Endothelial cell (in vitro differentiated cells): ENCODE results near the gene PARP6. TPM values are rescaled to one million over a fixed set of nuclear protein-coding genes. Genes with fewer than 3 reads are reported as not detected.

Experiments used
- DNase-seq: peaks from one replicate; pipeline ENCODE4 v3.0.0; 2021; ENCODE audit warnings: low spot score
- H3K27ac Mint-ChIP-seq: one replicate; pipeline ENCODE4 v1.8.0; 2021; ENCODE audit warnings: mixed read lengths, inconsistent platforms; ENCODE audit not compliant: unreplicated experiment
- H3K27me3 Mint-ChIP-seq: one replicate; pipeline ENCODE4 v1.8.0; 2021; ENCODE audit warnings: mild to moderate bottlenecking, moderate library complexity, mixed read lengths, inconsistent platforms; ENCODE audit not compliant: unreplicated experiment
- H3K36me3 Mint-ChIP-seq: one replicate; pipeline ENCODE4 v1.8.0; 2021; ENCODE audit warnings: mild to moderate bottlenecking, low read depth, mixed read lengths, inconsistent platforms; ENCODE audit not compliant: unreplicated experiment
- H3K4me1 Mint-ChIP-seq: one replicate; pipeline ENCODE4 v1.8.0; 2021; ENCODE audit warnings: mild to moderate bottlenecking, mixed read lengths, inconsistent platforms; ENCODE audit not compliant: unreplicated experiment
- H3K4me3 Mint-ChIP-seq: one replicate; pipeline ENCODE4 v1.8.0; 2021; ENCODE audit warnings: mild to moderate bottlenecking, mixed read lengths, inconsistent platforms; ENCODE audit not compliant: unreplicated experiment
- H3K9me3 Mint-ChIP-seq: one replicate; pipeline ENCODE4 v1.8.0; 2021; ENCODE audit warnings: mixed read lengths, inconsistent platforms; ENCODE audit not compliant: unreplicated experiment
- CTCF ChIP-seq: fragments of 200-600 bp; sonication (generic); IDR thresholded peaks from one replicate; pipeline ENCODE4 v1.5.0; 2021; ENCODE audit warnings: antibody characterized with exemption; ENCODE audit not compliant: unreplicated experiment
- total RNA-seq: library from RNA; stranded (reverse); fragmentation: NEBNext Ultra II Directional; extraction: Animal tissue kit (Norgen Biotek cat#: 25700); gene quantifications from one replicate; pipeline ENCODE4 v1.2.1, GENCODE V29; 2021; ENCODE audit not compliant: unreplicated experiment

Gene PARP6
- total RNA-seq, 1 donor from 2014 or later = 77.4 TPM

GRCh38 chr15:72195101-72195511 is 77.2 kb downstream of the PARP6 start:
- H3K36me3 Mint-ChIP-seq = peaks cover 24% of the 10 kb centered on the region
- H3K27me3 Mint-ChIP-seq = peaks cover 9% of the 10 kb centered on the region
- H3K4me3 Mint-ChIP-seq = no peak overlapping the region
- no peak for DNase-seq
- TF ChIP-seq CTCF = no peak
- H3K27ac Mint-ChIP-seq = no peak overlapping the region
- no peaks in the 10 kb centered on the region for H3K9me3 Mint-ChIP-seq
- peaks cover 4% of the 10 kb centered on the region for H3K4me1 Mint-ChIP-seq

- Mint-ChIP-seq H3K4me3 (no peak overlapping the region), H3K27ac (no peak overlapping the region), H3K9me3 (no peaks in the 10 kb centered on the region), H3K4me1 (peaks cover 4% of the 10 kb centered on the region), H3K36me3 (peaks cover 12% of the 10 kb centered on the region), H3K27me3 (peaks cover 9% of the 10 kb centered on the region)
- no peak for DNase-seq
- no peak for TF ChIP-seq CTCF
Measured at GRCh38 chr15:72193836-72194396, 78.4 kb downstream of the PARP6 start.

GRCh38 chr15:72192416-72192815 is 79.9 kb downstream of the PARP6 start:
- no peaks in the 10 kb centered on the region for H3K36me3 Mint-ChIP-seq
- H3K4me3 Mint-ChIP-seq = no peak overlapping the region
- no peak for DNase-seq
- peaks cover 7% of the 10 kb centered on the region for H3K27me3 Mint-ChIP-seq
- no peak for TF ChIP-seq CTCF
- H3K9me3 Mint-ChIP-seq = no peaks in the 10 kb centered on the region
- no peak overlapping the region for H3K27ac Mint-ChIP-seq
- no peaks in the 10 kb centered on the region for H3K4me1 Mint-ChIP-seq

Other genes with a start within 250 kb of the PARP6 start
- 39.2 TPM for gene MYO9A, start 154.4 kb downstream of the PARP6 start, total RNA-seq
- gene SENP8, start 154.2 kb downstream of the PARP6 start, total RNA-seq = 4.1 TPM
- 0.31 TPM for gene GRAMD2A, start 74.8 kb downstream of the PARP6 start, total RNA-seq
- 604 TPM for gene PKM, start 41.4 kb downstream of the PARP6 start, total RNA-seq
- 0.21 TPM for gene CELF6, start 47.6 kb upstream of the PARP6 start, total RNA-seq
- 123 TPM for gene HEXA, start 103.5 kb upstream of the PARP6 start, total RNA-seq
- gene TMEM202, start 125.8 kb upstream of the PARP6 start, total RNA-seq = not detected
- gene ARIH1, start 201.8 kb upstream of the PARP6 start, total RNA-seq = 184 TPM